K562 (cell line): ENCODE results near the gene GRK3. TPM values are rescaled to one million over a fixed set of nuclear protein-coding genes. Genes with fewer than 3 reads are reported as not detected.

Source experiments
- ARID1B ChIP-seq: fragments of 450-650 bp; IDR thresholded peaks from 2 replicates; pipeline ENCODE4 v1.6.1; 2016; ENCODE audit warnings: antibody characterized with exemption, mild to moderate bottlenecking, inconsistent platforms
- C11orf30 ChIP-seq: fragments of 450-650 bp; IDR thresholded peaks from 2 replicates; pipeline ENCODE4 v1.6.1; 2016; ENCODE audit warnings: low read depth, mild to moderate bottlenecking
- CBX2 ChIP-seq: fragments of 200-600 bp; sonication (generic); IDR thresholded peaks from one replicate; pipeline ENCODE4 v1.6.1; 2012; ENCODE audit warnings: mild to moderate bottlenecking, low read length, inconsistent platforms; ENCODE audit not compliant: insufficient read depth, poor library complexity, severe bottlenecking
- EZH2 ChIP-seq: IDR thresholded peaks from 2 replicates; pipeline ENCODE4 v1.6.1; 2012; ENCODE audit warnings: low read depth, mild to moderate bottlenecking, inconsistent platforms, low read length, borderline replicate concordance
- FOXA3 ChIP-seq, 2 experiments: fragments of 450-650 bp in 1 of 2; sonication (generic) in 1 of 2; formaldehyde crosslinking; IDR thresholded peaks in 1 of 2; conservative IDR thresholded peaks in 1 of 2; 2 replicates each; pipeline versions ENCODE4 v1.4.0 to v1.8.0; 2020 to 2022; ENCODE audit warnings: mild to moderate bottlenecking in 2 of 2, missing genetic modification reagents in 1 of 2
- KHSRP ChIP-seq: fragments of 450-650 bp; IDR thresholded peaks from 2 replicates; pipeline ENCODE4 v1.6.1; 2017
- MEIS2 ChIP-seq: fragments of 450-650 bp; IDR thresholded peaks from 2 replicates; pipeline ENCODE4 v1.6.1; 2014; ENCODE audit warnings: mild to moderate bottlenecking; ENCODE audit not compliant: partially characterized antibody
- MTF1 ChIP-seq: fragments of 250-450 bp; sonication (Bioruptor Pico); IDR thresholded peaks from 2 replicates; pipeline ENCODE4 v1.9.0; 2021; ENCODE audit warnings: moderate library complexity, mild to moderate bottlenecking, inconsistent platforms, borderline replicate concordance
- MXI1 ChIP-seq: IDR thresholded peaks from 2 replicates; pipeline ENCODE4 v1.6.1; 2011; ENCODE audit warnings: low read depth, mild to moderate bottlenecking, improper control_type of control experiment, low read length
- NCOA6 ChIP-seq: fragments of 450-650 bp; IDR thresholded peaks from 2 replicates; pipeline ENCODE4 v1.6.1; 2017; ENCODE audit warnings: mild to moderate bottlenecking
- NFATC3 ChIP-seq: fragments of 450-650 bp; IDR thresholded peaks from 2 replicates; pipeline ENCODE4 v1.6.1; 2017; ENCODE audit warnings: mild to moderate bottlenecking
- NR2C2 ChIP-seq, 2 experiments: fragments of 200-800 bp in 1 of 2; sonication (Bioruptor generic) in 1 of 2; sonication (generic) in 1 of 2; formaldehyde crosslinking in 1 of 2; IDR thresholded peaks; 2 replicates each; pipeline versions ENCODE4 v1.6.1 to v1.8.0; 2016 to 2022; ENCODE audit warnings: mild to moderate bottlenecking in 1 of 2, missing compliant biosample characterization in 1 of 2, missing genetic modification characterization in 1 of 2, missing genetic modification reagents in 1 of 2
- NUFIP1 ChIP-seq: fragments of 450-650 bp; IDR thresholded peaks from 2 replicates; pipeline ENCODE4 v1.6.1; 2018; ENCODE audit not compliant: partially characterized antibody
- POLR2A ChIP-seq: fragments of 450-650 bp; conservative IDR thresholded peaks from 2 replicates; pipeline ENCODE4 v1.6.1; 2016
- RBM22 ChIP-seq: fragments of 200-400 bp; formaldehyde crosslinking; IDR thresholded peaks from 2 replicates; pipeline ENCODE4 v1.6.1; 2018; ENCODE audit warnings: low read length, low read depth; ENCODE audit not compliant: poor library complexity, severe bottlenecking
- TEAD2 ChIP-seq: fragments of 450-650 bp; IDR thresholded peaks from 2 replicates; pipeline ENCODE4 v1.6.1; 2016; ENCODE audit warnings: missing genetic modification characterization, control low read depth, missing compliant biosample characterization
- XRCC3 ChIP-seq: fragments of 450-650 bp; IDR thresholded peaks from 2 replicates; pipeline ENCODE4 v1.6.1; 2017; ENCODE audit warnings: mild to moderate bottlenecking, moderate library complexity
- ZBTB17 ChIP-seq: fragments of 450-650 bp; formaldehyde crosslinking; IDR thresholded peaks from 2 replicates; pipeline ENCODE4 v1.4.0; 2020; ENCODE audit warnings: mild to moderate bottlenecking
- ZNF124 ChIP-seq: sonication (generic); formaldehyde crosslinking; IDR thresholded peaks from 2 replicates; pipeline ENCODE4 v1.8.1; 2022; ENCODE audit warnings: missing genetic modification reagents
- ZNF316 ChIP-seq: fragments of 450-650 bp; IDR thresholded peaks from 2 replicates; pipeline ENCODE4 v1.6.1; 2016
- ZNF41 ChIP-seq: fragments of 250-450 bp; sonication (Bioruptor Pico); conservative IDR thresholded peaks from 2 replicates; pipeline ENCODE4 v1.4.0; 2020; ENCODE audit warnings: mild to moderate bottlenecking
- ZNF589 ChIP-seq: fragments of 200-800 bp; sonication (Bioruptor generic); IDR thresholded peaks from 2 replicates; pipeline ENCODE4 v1.6.1; 2016; ENCODE audit warnings: low read depth, missing genetic modification characterization, missing compliant biosample characterization
- ZNF76 ChIP-seq: fragments of 250-450 bp; sonication (Bioruptor Pico); IDR thresholded peaks from 2 replicates; pipeline ENCODE4 v1.4.0; 2020; ENCODE audit warnings: mild to moderate bottlenecking, moderate library complexity, borderline replicate concordance
- polyA plus RNA-seq, 8 experiments: library from polyadenylated mRNA; depleted of rRNA in 4 of 8; stranded (reverse) in 5 of 8; unstranded in 3 of 8; fragments of >200 nt; fragmentation: Nextera tagmentation in 2 of 8; fragmentation: Illumina TruSeq in 1 of 8; extraction: Ambion mirVana in 2 of 8; extraction: Trizol in 1 of 8; gene quantifications; 2 replicates each; pipeline versions ENCODE4 v1.2.1 to v1.2.3, GENCODE V29; 2011 to 2014; ENCODE audit warnings: inconsistent platforms in 1 of 8, missing spikeins in 1 of 8
- total RNA-seq, 7 experiments: library from RNA; depleted of rRNA in 6 of 7; stranded (reverse); fragments of >200 nt in 6 of 7; fragmentation: Illumina TruSeq in 2 of 7; extraction: Trizol in 2 of 7; gene quantifications; 2 replicates each; pipeline versions ENCODE4 v1.2.1 to v1.2.3, GENCODE V29; 2011 to 2021; ENCODE audit warnings: low replicate concordance in 1 of 7
- TF ChIP-seq, protein P1 (sequence below): fragments of 450-650 bp; IDR thresholded peaks from 2 replicates; pipeline ENCODE4 v1.7.1; 2018; ENCODE audit warnings: mild to moderate bottlenecking, low read depth; ENCODE audit not compliant: partially characterized antibody
- TF ChIP-seq, protein P2 (sequence below): sonication (generic); formaldehyde crosslinking; IDR thresholded peaks from 2 replicates; pipeline ENCODE4 v1.8.1; 2023; ENCODE audit warnings: mild to moderate bottlenecking, missing genetic modification reagents
- TF ChIP-seq, protein P3 (sequence below): sonication (generic); formaldehyde crosslinking; IDR thresholded peaks from 2 replicates; pipeline ENCODE4 v1.8.0; 2022; ENCODE audit warnings: mild to moderate bottlenecking, missing genetic modification reagents

The GRK3 gene
- total and polyA plus RNA-seq, 9 of the 15 experiments (the other 6 are each of a cell fraction or from before 2014, with no cell fraction given) = 1.4 to 7.6 (median 3.6) TPM

DNA sequence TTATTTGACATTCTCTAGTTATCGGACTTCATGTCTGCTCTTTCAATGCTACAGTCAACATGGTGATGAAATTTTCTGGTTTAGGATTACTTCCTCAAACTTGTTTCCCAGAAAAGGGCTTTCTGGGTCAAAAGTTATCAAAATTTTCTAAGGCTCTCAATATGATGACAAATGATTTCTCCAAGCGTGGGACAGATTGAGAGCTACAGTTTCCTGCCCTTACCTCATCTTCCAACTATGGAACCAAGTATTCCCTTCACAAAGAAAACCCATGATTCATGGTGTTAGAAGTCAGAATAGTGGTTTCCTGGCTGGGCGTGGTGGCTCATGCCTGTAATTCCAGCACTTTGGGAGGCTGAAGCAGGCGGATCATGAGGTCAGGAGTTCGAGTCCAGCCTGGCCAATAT, 195.4 kb downstream of the GRK3 start (continued):
- TF ChIP-seq EZH2 (no peak), TEAD2 (tag) (no peak), CBX2 (no peak), MTF1 (CRISPR knock-in tag) (no peak), MEIS2 (peak; percentile 95), KHSRP (no peak), C11orf30 (peak; percentile 73), ZNF41 (CRISPR knock-in tag) (no peak), ZNF316 (peak; percentile 21; the same call in 1 of the 2 replicates), FOXA3 (CRISPR knock-in tag; conservative IDR thresholded peaks at IDR 0.05 in 1 of 2, IDR thresholded peaks at IDR 0.05 in 1 of 2) (peak in 1 of 2 experiments; percentile 89; a peak in 2 of 4 replicates), ZNF124 (CRISPR knock-in tag) (no peak), ZNF589 (CRISPR knock-in tag) (peak; percentile 62; the same call in 1 of the 2 replicates), POLR2A (no peak), NCOA6 (no peak), ARID1B (peak; percentile 85), MXI1 (no peak), ZBTB17 (CRISPR knock-in tag) (no peak), RBM22 (no peak), NUFIP1 (no peak), XRCC3 (no peak), ZNF76 (CRISPR knock-in tag) (no peak), NR2C2 (CRISPR knock-in tag; IDR thresholded peaks at IDR 0.05) (no peak), NR2C2 (tag; IDR thresholded peaks at IDR 0.05) (peak; percentile 81), NFATC3 (no peak)
- TF ChIP-seq, protein P1, sequence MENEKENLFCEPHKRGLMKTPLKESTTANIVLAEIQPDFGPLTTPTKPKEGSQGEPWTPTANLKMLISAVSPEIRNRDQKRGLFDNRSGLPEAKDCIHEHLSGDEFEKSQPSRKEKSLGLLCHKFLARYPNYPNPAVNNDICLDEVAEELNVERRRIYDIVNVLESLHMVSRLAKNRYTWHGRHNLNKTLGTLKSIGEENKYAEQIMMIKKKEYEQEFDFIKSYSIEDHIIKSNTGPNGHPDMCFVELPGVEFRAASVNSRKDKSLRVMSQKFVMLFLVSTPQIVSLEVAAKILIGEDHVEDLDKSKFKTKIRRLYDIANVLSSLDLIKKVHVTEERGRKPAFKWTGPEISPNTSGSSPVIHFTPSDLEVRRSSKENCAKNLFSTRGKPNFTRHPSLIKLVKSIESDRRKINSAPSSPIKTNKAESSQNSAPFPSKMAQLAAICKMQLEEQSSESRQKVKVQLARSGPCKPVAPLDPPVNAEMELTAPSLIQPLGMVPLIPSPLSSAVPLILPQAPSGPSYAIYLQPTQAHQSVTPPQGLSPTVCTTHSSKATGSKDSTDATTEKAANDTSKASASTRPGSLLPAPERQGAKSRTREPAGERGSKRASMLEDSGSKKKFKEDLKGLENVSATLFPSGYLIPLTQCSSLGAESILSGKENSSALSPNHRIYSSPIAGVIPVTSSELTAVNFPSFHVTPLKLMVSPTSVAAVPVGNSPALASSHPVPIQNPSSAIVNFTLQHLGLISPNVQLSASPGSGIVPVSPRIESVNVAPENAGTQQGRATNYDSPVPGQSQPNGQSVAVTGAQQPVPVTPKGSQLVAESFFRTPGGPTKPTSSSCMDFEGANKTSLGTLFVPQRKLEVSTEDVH = no peak
- TF ChIP-seq, protein P2, sequence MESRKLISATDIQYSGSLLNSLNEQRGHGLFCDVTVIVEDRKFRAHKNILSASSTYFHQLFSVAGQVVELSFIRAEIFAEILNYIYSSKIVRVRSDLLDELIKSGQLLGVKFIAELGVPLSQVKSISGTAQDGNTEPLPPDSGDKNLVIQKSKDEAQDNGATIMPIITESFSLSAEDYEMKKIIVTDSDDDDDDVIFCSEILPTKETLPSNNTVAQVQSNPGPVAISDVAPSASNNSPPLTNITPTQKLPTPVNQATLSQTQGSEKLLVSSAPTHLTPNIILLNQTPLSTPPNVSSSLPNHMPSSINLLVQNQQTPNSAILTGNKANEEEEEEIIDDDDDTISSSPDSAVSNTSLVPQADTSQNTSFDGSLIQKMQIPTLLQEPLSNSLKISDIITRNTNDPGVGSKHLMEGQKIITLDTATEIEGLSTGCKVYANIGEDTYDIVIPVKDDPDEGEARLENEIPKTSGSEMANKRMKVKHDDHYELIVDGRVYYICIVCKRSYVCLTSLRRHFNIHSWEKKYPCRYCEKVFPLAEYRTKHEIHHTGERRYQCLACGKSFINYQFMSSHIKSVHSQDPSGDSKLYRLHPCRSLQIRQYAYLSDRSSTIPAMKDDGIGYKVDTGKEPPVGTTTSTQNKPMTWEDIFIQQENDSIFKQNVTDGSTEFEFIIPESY (CRISPR knock-in tag) = no peak
- TF ChIP-seq, protein P3, sequence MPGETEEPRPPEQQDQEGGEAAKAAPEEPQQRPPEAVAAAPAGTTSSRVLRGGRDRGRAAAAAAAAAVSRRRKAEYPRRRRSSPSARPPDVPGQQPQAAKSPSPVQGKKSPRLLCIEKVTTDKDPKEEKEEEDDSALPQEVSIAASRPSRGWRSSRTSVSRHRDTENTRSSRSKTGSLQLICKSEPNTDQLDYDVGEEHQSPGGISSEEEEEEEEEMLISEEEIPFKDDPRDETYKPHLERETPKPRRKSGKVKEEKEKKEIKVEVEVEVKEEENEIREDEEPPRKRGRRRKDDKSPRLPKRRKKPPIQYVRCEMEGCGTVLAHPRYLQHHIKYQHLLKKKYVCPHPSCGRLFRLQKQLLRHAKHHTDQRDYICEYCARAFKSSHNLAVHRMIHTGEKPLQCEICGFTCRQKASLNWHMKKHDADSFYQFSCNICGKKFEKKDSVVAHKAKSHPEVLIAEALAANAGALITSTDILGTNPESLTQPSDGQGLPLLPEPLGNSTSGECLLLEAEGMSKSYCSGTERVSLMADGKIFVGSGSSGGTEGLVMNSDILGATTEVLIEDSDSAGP (CRISPR knock-in tag) = no peak
